Neural progenitor cell (in vitro differentiated cells): ENCODE results near the gene HOXB4. TPM values are rescaled to one million over a fixed set of nuclear protein-coding genes. Genes with fewer than 3 reads are reported as not detected.
A peak's percentile ranks its signal among the peaks of the same experiment; 100 is the strongest.

Source experiments
- DNase-seq: peaks from one replicate; pipeline ENCODE4 v3.0.0-alpha.2; 2016; ENCODE audit warnings: low spot score
- H2AFZ ChIP-seq: fragments of 200-600 bp; sonication (generic); replicated peaks from 2 replicates; pipeline ENCODE4 v1.6.1; 2016; ENCODE audit warnings: antibody characterized with exemption
- H3F3A ChIP-seq: fragments of 200-600 bp; sonication (generic); 2 replicates; pipeline ENCODE4 v1.6.1; 2016; ENCODE audit warnings: antibody characterized with exemption, low read depth
- H3K27ac ChIP-seq: fragments of 200-600 bp; sonication (generic); 2 replicates; pipeline ENCODE4 v1.5.1; 2016; ENCODE audit warnings: mild to moderate bottlenecking
- H3K27me3 ChIP-seq: fragments of 200-600 bp; sonication (generic); 2 replicates; pipeline ENCODE4 v1.6.1; 2016; ENCODE audit warnings: mild to moderate bottlenecking, moderate library complexity
- H3K36me3 ChIP-seq: fragments of 200-600 bp; sonication (generic); 2 replicates; pipeline ENCODE4 v1.5.1; 2016
- H3K4me1 ChIP-seq: fragments of 200-600 bp; sonication (generic); 2 replicates; pipeline ENCODE4 v1.6.1; 2016; ENCODE audit warnings: mixed run types
- H3K4me2 ChIP-seq: fragments of 200-600 bp; sonication (generic); 2 replicates; pipeline ENCODE4 v1.6.1; 2016
- H3K4me3 ChIP-seq: fragments of 200-600 bp; sonication (generic); 2 replicates; pipeline ENCODE4 v1.5.1; 2016
- H3K79me2 ChIP-seq: fragments of 200-600 bp; sonication (generic); 2 replicates; pipeline ENCODE4 v1.6.1; 2016; ENCODE audit warnings: low read depth
- H3K9ac ChIP-seq: fragments of 200-600 bp; sonication (generic); 2 replicates; pipeline ENCODE4 v1.6.1; 2016
- H3K9me3 ChIP-seq: fragments of 200-600 bp; sonication (generic); 2 replicates; pipeline ENCODE4 v1.5.1; 2016; ENCODE audit warnings: low read depth
- H4K20me1 ChIP-seq: fragments of 200-600 bp; sonication (generic); 2 replicates; pipeline ENCODE4 v1.6.1; 2016; ENCODE audit warnings: low read depth
- H3K27ac Mint-ChIP-seq: 3 replicates; pipeline ENCODE4 v1.8.0; 2021; ENCODE audit warnings: mixed read lengths
- H3K27me3 Mint-ChIP-seq: 2 replicates; pipeline ENCODE4 v1.8.0; 2022; ENCODE audit warnings: low read depth, mild to moderate bottlenecking, inconsistent platforms, moderate library complexity, mixed read lengths; ENCODE audit not compliant: insufficient read depth
- H3K36me3 Mint-ChIP-seq: 3 replicates; pipeline ENCODE4 v1.8.0; 2021; ENCODE audit warnings: mixed read lengths
- H3K4me1 Mint-ChIP-seq: 3 replicates; pipeline ENCODE4 v1.8.0; 2021; ENCODE audit warnings: mixed read lengths
- H3K4me3 Mint-ChIP-seq: 3 replicates; pipeline ENCODE4 v1.8.0; 2021; ENCODE audit warnings: mild to moderate bottlenecking, moderate library complexity, mixed read lengths
- H3K9me3 Mint-ChIP-seq: 3 replicates; pipeline ENCODE4 v1.8.0; 2020; ENCODE audit warnings: mixed read lengths
- EZH2 ChIP-seq: fragments of 200-600 bp; sonication (generic); IDR thresholded peaks from 2 replicates; pipeline ENCODE4 v1.6.1; 2017; ENCODE audit warnings: antibody characterized with exemption, mild to moderate bottlenecking, moderate library complexity
- EZH2phosphoT487 ChIP-seq: fragments of 200-600 bp; sonication (generic); IDR thresholded peaks from 2 replicates; pipeline ENCODE4 v1.6.1; 2017; ENCODE audit warnings: antibody characterized with exemption
- total RNA-seq: library from RNA; depleted of rRNA; stranded (reverse); fragments of >200 nt; gene quantifications from 2 replicates; pipeline ENCODE4 v1.2.3, GENCODE V29; 2015; ENCODE audit warnings: low replicate concordance
- TF ChIP-seq, protein P1 (sequence below): fragments of 200-600 bp; sonication (generic); IDR thresholded peaks from 2 replicates; pipeline ENCODE4 v1.5.1; 2017; ENCODE audit warnings: antibody characterized with exemption, mild to moderate bottlenecking

The HOXB4 gene
- total RNA-seq, 1 donor from 2014 or later, result not detected

DNA sequence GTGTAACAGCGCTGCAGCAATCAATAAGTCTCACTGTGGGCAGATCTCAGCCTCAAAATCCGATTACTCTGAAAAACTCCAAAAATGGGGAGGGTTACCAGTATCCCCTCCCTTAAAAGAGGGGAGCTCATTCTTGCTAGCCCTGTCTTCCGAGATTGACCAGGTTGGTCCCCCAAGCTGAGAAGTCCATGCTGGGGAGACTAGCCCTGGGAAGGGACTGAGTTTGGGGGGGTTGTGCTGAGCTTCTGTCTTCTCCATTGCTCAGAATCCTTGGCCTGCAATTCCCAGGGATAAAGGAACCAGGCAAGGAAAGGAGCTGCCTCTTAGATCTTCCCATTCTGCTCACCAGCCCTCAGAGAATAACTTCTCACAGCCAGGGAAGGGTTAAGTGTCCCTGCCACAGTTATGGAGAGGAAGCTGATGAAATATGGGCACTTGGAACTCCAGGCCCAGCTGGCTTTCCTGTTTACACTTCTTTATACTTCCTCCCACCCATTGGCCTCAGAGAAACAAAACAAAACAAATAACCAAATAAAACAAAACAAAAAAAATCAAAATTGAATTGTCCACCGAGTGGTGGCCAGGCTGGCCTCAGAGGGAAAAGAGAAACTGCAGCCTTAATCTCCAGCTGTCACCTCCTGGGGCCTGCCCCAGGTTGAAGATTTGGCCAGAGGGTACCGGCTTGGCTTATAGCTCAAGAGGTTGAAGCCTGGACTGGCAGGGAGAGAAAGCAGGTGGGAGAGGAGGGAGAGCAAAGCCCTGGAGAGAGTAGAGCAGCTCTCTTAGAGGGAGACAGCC is 9.3 kb upstream of the HOXB4 start:
- peaks cover 4% of the 10 kb centered on the region for H3K4me1 Mint-ChIP-seq
- H3K27ac Mint-ChIP-seq, result no peak overlapping the region
- peaks cover 93% of the 10 kb centered on the region for H4K20me1 ChIP-seq
- no peak overlapping the region for H3K4me2 ChIP-seq
- DNase-seq, result no peak
- H3K9me3 ChIP-seq, result no peaks in the 10 kb centered on the region
- H3K27me3 ChIP-seq, result peaks cover 100% of the 10 kb centered on the region
- H3K27me3 Mint-ChIP-seq, result peaks cover 97% of the 10 kb centered on the region
- no peak overlapping the region for H3K27ac ChIP-seq
- H3K36me3 Mint-ChIP-seq, result no peaks in the 10 kb centered on the region
- no peaks in the 10 kb centered on the region for H3K79me2 ChIP-seq
- no peak overlapping the region for H3K4me3 Mint-ChIP-seq
- H3K9ac ChIP-seq, result no peak overlapping the region
- H3F3A ChIP-seq, result no peaks in the 10 kb centered on the region
- no peak overlapping the region for H3K4me3 ChIP-seq
- TF ChIP-seq, protein P1, sequence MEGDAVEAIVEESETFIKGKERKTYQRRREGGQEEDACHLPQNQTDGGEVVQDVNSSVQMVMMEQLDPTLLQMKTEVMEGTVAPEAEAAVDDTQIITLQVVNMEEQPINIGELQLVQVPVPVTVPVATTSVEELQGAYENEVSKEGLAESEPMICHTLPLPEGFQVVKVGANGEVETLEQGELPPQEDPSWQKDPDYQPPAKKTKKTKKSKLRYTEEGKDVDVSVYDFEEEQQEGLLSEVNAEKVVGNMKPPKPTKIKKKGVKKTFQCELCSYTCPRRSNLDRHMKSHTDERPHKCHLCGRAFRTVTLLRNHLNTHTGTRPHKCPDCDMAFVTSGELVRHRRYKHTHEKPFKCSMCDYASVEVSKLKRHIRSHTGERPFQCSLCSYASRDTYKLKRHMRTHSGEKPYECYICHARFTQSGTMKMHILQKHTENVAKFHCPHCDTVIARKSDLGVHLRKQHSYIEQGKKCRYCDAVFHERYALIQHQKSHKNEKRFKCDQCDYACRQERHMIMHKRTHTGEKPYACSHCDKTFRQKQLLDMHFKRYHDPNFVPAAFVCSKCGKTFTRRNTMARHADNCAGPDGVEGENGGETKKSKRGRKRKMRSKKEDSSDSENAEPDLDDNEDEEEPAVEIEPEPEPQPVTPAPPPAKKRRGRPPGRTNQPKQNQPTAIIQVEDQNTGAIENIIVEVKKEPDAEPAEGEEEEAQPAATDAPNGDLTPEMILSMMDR, result no peak
- TF ChIP-seq EZH2 (no peak), EZH2phosphoT487 (no peak)
- H2AFZ ChIP-seq, result no peak overlapping the region
- no peaks in the 10 kb centered on the region for H3K36me3 ChIP-seq
- H3K9me3 Mint-ChIP-seq, result peaks cover 14% of the 10 kb centered on the region
- no peaks in the 10 kb centered on the region for H3K4me1 ChIP-seq

DNA sequence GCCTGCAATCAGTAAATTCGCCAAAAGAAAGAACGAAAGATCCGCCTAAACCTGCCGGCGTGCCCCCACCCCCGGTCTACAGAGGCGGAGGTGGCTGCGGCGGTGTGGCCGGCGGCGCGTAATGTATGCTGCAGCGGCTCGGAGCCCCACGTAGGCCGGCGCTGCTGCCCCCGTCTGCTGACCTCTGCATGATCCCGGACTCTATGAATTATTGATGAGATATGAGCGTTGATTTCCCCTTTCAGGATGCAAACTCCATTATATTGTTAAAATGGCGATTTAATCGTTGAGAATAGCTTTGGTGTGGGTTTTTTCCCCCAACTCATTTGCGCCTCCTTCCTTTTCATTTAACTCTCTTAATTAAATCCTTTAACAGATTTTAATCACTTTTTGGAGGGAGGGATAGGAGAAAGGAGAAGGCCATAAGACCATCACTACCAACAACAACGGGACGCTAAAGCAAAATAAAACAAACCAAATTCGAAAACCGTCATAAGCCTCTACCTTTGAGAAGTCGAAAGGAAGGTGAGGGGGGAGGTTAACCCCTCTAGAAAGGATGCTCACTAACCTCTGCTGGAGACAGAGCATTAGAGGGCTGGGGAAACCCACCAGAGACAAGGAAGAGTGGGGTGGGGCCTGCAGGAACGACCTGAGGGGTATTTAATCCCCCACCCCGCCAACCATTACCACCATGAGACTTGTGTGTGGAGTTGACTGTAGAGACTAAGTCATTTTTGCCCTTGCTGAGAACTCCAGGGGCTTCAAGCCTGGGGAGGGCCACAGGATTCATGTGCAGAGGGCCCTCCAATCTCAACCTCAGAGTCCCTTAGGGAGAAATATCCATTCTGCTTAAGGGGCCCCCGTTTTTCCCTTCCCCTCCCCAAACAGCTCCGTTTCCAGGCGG is 8.5 kb upstream of the HOXB4 start:
- peaks cover 100% of the 10 kb centered on the region for H3K27me3 ChIP-seq
- H4K20me1 ChIP-seq, result peaks cover 93% of the 10 kb centered on the region
- no peaks in the 10 kb centered on the region for H3K79me2 ChIP-seq
- peaks cover 14% of the 10 kb centered on the region for H3K9me3 Mint-ChIP-seq
- no peaks in the 10 kb centered on the region for H3K9me3 ChIP-seq
- no peak for DNase-seq
- no peak overlapping the region for H3K9ac ChIP-seq
- H2AFZ ChIP-seq, result no peak overlapping the region
- no peaks in the 10 kb centered on the region for H3K36me3 ChIP-seq
- peak; percentile 99 for TF ChIP-seq EZH2
- TF ChIP-seq, protein P1, result no peak
- TF ChIP-seq EZH2phosphoT487, result peak; percentile 99
- H3K4me1 ChIP-seq, result no peaks in the 10 kb centered on the region
- H3K4me2 ChIP-seq, result no peak overlapping the region
- peaks cover 4% of the 10 kb centered on the region for H3K4me1 Mint-ChIP-seq
- no peak overlapping the region for H3K27ac ChIP-seq
- H3K27ac Mint-ChIP-seq, result no peak overlapping the region
- no peak overlapping the region for H3K4me3 ChIP-seq
- no peaks in the 10 kb centered on the region for H3K36me3 Mint-ChIP-seq
- H3K4me3 Mint-ChIP-seq, result no peak overlapping the region
- no peaks in the 10 kb centered on the region for H3F3A ChIP-seq
- peaks cover 98% of the 10 kb centered on the region for H3K27me3 Mint-ChIP-seq

DNA sequence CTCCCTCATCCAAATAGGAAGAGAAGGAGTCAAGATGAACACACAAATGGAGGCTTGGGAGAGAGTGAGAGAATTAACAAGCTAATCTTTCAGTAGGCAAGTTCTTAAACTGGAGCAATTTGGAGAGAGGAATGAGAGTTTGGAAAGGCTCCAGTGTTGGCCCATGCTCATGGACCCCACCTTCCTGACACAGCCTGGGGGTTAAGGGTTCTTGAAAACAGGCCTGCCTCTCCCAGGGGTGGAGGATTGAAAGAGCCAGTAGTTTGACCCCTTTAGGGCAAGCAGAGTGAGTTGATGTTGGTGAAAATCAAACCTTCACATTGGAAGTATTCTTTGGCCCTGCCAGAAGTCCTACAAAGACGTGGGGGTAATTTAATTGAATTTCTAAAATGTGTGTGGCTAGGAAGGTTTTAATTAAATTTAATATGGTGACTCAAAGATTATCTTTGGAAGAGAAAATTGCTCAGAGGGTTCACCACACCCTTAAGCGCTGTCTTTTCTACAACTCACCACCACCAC is 6.1 kb upstream of the HOXB4 start:
- H3K36me3 ChIP-seq, result no peaks in the 10 kb centered on the region
- H3K27ac ChIP-seq, result no peak overlapping the region
- peaks cover 100% of the 10 kb centered on the region for H3K27me3 ChIP-seq
- H4K20me1 ChIP-seq, result peaks cover 94% of the 10 kb centered on the region
- no peak overlapping the region for H2AFZ ChIP-seq
- no peak overlapping the region for H3K9ac ChIP-seq
- TF ChIP-seq, protein P1, result no peak
- no peak for TF ChIP-seq EZH2
- no peak for TF ChIP-seq EZH2phosphoT487
- Mint-ChIP-seq H3K36me3 (no peaks in the 10 kb centered on the region), H3K4me3 (no peak overlapping the region), H3K9me3 (peaks cover 16% of the 10 kb centered on the region), H3K27ac (no peak overlapping the region), H3K27me3 (peaks cover 98% of the 10 kb centered on the region), H3K4me1 (peaks cover 4% of the 10 kb centered on the region)
- no peaks in the 10 kb centered on the region for H3F3A ChIP-seq
- H3K9me3 ChIP-seq, result no peaks in the 10 kb centered on the region
- H3K4me2 ChIP-seq, result no peak overlapping the region
- no peak for DNase-seq
- no peaks in the 10 kb centered on the region for H3K4me1 ChIP-seq
- no peak overlapping the region for H3K4me3 ChIP-seq
- H3K79me2 ChIP-seq, result no peaks in the 10 kb centered on the region
